Neural progenitor cell (in vitro differentiated cells): ENCODE results near the gene P2RX3. TPM values are rescaled to one million over a fixed set of nuclear protein-coding genes. Genes with fewer than 3 reads are reported as not detected.
"Not testable (repeated sequence)": the region's sequence is repeated elsewhere in the genome, so short reads cannot be mapped to it uniquely, and the experiment has no call there.

ENCODE experiments used
- DNase-seq: peaks from one replicate; pipeline ENCODE4 v3.0.0-alpha.2; 2016; ENCODE audit warnings: low spot score
- H2AFZ ChIP-seq: fragments of 200-600 bp; sonication (generic); replicated peaks from 2 replicates; pipeline ENCODE4 v1.6.1; 2016; ENCODE audit warnings: antibody characterized with exemption
- H3F3A ChIP-seq: fragments of 200-600 bp; sonication (generic); 2 replicates; pipeline ENCODE4 v1.6.1; 2016; ENCODE audit warnings: antibody characterized with exemption, low read depth
- H3K27ac ChIP-seq: fragments of 200-600 bp; sonication (generic); 2 replicates; pipeline ENCODE4 v1.5.1; 2016; ENCODE audit warnings: mild to moderate bottlenecking
- H3K27me3 ChIP-seq: fragments of 200-600 bp; sonication (generic); 2 replicates; pipeline ENCODE4 v1.6.1; 2016; ENCODE audit warnings: mild to moderate bottlenecking, moderate library complexity
- H3K36me3 ChIP-seq: fragments of 200-600 bp; sonication (generic); 2 replicates; pipeline ENCODE4 v1.5.1; 2016
- H3K4me1 ChIP-seq: fragments of 200-600 bp; sonication (generic); 2 replicates; pipeline ENCODE4 v1.6.1; 2016; ENCODE audit warnings: mixed run types
- H3K4me2 ChIP-seq: fragments of 200-600 bp; sonication (generic); 2 replicates; pipeline ENCODE4 v1.6.1; 2016
- H3K4me3 ChIP-seq: fragments of 200-600 bp; sonication (generic); 2 replicates; pipeline ENCODE4 v1.5.1; 2016
- H3K79me2 ChIP-seq: fragments of 200-600 bp; sonication (generic); 2 replicates; pipeline ENCODE4 v1.6.1; 2016; ENCODE audit warnings: low read depth
- H3K9ac ChIP-seq: fragments of 200-600 bp; sonication (generic); 2 replicates; pipeline ENCODE4 v1.6.1; 2016
- H3K9me3 ChIP-seq: fragments of 200-600 bp; sonication (generic); 2 replicates; pipeline ENCODE4 v1.5.1; 2016; ENCODE audit warnings: low read depth
- H4K20me1 ChIP-seq: fragments of 200-600 bp; sonication (generic); 2 replicates; pipeline ENCODE4 v1.6.1; 2016; ENCODE audit warnings: low read depth
- H3K27ac Mint-ChIP-seq: 3 replicates; pipeline ENCODE4 v1.8.0; 2021; ENCODE audit warnings: mixed read lengths
- H3K27me3 Mint-ChIP-seq: 2 replicates; pipeline ENCODE4 v1.8.0; 2022; ENCODE audit warnings: low read depth, mild to moderate bottlenecking, inconsistent platforms, moderate library complexity, mixed read lengths; ENCODE audit not compliant: insufficient read depth
- H3K36me3 Mint-ChIP-seq: 3 replicates; pipeline ENCODE4 v1.8.0; 2021; ENCODE audit warnings: mixed read lengths
- H3K4me1 Mint-ChIP-seq: 3 replicates; pipeline ENCODE4 v1.8.0; 2021; ENCODE audit warnings: mixed read lengths
- H3K4me3 Mint-ChIP-seq: 3 replicates; pipeline ENCODE4 v1.8.0; 2021; ENCODE audit warnings: mild to moderate bottlenecking, moderate library complexity, mixed read lengths
- H3K9me3 Mint-ChIP-seq: 3 replicates; pipeline ENCODE4 v1.8.0; 2020; ENCODE audit warnings: mixed read lengths
- EZH2 ChIP-seq: fragments of 200-600 bp; sonication (generic); IDR thresholded peaks from 2 replicates; pipeline ENCODE4 v1.6.1; 2017; ENCODE audit warnings: antibody characterized with exemption, mild to moderate bottlenecking, moderate library complexity
- EZH2phosphoT487 ChIP-seq: fragments of 200-600 bp; sonication (generic); IDR thresholded peaks from 2 replicates; pipeline ENCODE4 v1.6.1; 2017; ENCODE audit warnings: antibody characterized with exemption
- total RNA-seq: library from RNA; depleted of rRNA; stranded (reverse); fragments of >200 nt; gene quantifications from 2 replicates; pipeline ENCODE4 v1.2.3, GENCODE V29; 2015; ENCODE audit warnings: low replicate concordance
- TF ChIP-seq, protein P1 (sequence below): fragments of 200-600 bp; sonication (generic); IDR thresholded peaks from 2 replicates; pipeline ENCODE4 v1.5.1; 2017; ENCODE audit warnings: antibody characterized with exemption, mild to moderate bottlenecking

Gene P2RX3
- total RNA-seq, 1 donor from 2014 or later, result 2.4 TPM

DNA sequence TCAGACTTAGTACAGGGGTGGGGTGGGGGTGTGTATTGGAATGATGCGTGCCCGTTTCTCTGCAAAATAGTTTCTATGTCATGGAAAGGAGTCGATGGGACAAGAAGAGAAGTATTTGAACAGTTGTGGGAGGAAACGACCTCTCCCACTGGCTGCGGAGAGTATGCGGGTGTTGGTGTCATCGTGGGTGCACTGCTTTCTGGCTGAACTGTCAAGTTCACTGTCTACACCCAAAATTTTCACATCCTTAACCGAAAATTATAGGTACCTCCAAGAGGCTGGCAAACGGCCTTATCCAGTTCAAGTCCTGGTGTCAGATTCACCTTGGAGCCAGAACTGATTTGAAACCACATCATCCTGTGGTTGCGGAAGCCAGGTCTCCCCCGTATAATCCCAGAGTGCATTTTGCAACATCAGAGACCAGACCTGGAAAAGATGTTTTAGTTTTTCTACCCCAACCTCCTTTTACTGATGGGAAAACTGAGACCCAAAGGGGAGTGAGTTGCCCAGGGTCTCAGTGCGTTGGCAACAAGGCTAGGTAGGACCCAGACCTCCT is 2.0 kb upstream of the P2RX3 start:
- no peak overlapping the region for H3K27ac ChIP-seq
- H3K9ac ChIP-seq, result peak overlapping the region; percentile 90
- Mint-ChIP-seq H3K9me3 (no peaks in the 10 kb centered on the region), H3K4me3 (peak overlapping the region; percentile 94), H3K4me1 (peaks cover 45% of the 10 kb centered on the region), H3K27me3 (peaks cover 10% of the 10 kb centered on the region), H3K27ac (peak overlapping the region; percentile 99), H3K36me3 (peaks cover 32% of the 10 kb centered on the region)
- H4K20me1 ChIP-seq, result peaks cover 9% of the 10 kb centered on the region
- no peaks in the 10 kb centered on the region for H3K27me3 ChIP-seq
- H3F3A ChIP-seq, result peaks cover 14% of the 10 kb centered on the region
- H2AFZ ChIP-seq, result peak overlapping the region; percentile 96
- no peaks in the 10 kb centered on the region for H3K9me3 ChIP-seq
- no peak for TF ChIP-seq EZH2
- TF ChIP-seq EZH2phosphoT487, result no peak
- TF ChIP-seq, protein P1, sequence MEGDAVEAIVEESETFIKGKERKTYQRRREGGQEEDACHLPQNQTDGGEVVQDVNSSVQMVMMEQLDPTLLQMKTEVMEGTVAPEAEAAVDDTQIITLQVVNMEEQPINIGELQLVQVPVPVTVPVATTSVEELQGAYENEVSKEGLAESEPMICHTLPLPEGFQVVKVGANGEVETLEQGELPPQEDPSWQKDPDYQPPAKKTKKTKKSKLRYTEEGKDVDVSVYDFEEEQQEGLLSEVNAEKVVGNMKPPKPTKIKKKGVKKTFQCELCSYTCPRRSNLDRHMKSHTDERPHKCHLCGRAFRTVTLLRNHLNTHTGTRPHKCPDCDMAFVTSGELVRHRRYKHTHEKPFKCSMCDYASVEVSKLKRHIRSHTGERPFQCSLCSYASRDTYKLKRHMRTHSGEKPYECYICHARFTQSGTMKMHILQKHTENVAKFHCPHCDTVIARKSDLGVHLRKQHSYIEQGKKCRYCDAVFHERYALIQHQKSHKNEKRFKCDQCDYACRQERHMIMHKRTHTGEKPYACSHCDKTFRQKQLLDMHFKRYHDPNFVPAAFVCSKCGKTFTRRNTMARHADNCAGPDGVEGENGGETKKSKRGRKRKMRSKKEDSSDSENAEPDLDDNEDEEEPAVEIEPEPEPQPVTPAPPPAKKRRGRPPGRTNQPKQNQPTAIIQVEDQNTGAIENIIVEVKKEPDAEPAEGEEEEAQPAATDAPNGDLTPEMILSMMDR, result no peak
- peaks cover 5% of the 10 kb centered on the region for H3K36me3 ChIP-seq
- peak overlapping the region; percentile 90 for H3K4me3 ChIP-seq
- DNase-seq, result no peak
- peaks cover 44% of the 10 kb centered on the region for H3K4me1 ChIP-seq
- H3K4me2 ChIP-seq, result peak overlapping the region; percentile 95
- H3K79me2 ChIP-seq, result peaks cover 39% of the 10 kb centered on the region

DNA sequence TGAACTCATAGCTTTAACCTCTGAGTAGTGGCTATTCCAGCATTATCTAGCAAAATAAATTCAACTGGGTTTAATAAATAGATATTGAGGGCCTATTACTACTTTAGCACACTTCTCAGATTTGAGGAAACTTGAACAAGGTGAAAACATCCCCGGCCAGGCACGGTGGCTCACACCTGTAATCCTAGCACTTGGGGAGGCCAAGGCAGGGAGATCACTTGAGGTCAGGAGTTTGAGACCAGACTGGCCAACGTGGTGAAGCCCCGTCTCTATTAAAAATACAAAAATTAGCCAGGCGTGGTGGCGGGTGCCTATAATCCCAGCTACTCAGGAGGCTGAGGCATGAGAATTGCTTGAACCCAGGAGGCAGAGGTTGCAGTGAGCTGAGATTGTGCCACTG is 1.3 kb upstream of the P2RX3 start:
- H3F3A ChIP-seq, result peaks cover 14% of the 10 kb centered on the region
- H3K27ac Mint-ChIP-seq, result peak overlapping the region; percentile 99
- not testable (repeated sequence) for H3K4me2 ChIP-seq, H3K4me3 ChIP-seq, H2AFZ ChIP-seq, H3K9me3 Mint-ChIP-seq, H3K9ac ChIP-seq, H3K36me3 ChIP-seq, DNase-seq, H3K27ac ChIP-seq, H3K27me3 ChIP-seq, H3K9me3 ChIP-seq, H4K20me1 ChIP-seq
- H3K4me3 Mint-ChIP-seq, result peak overlapping the region; percentile 94
- H3K79me2 ChIP-seq, result peaks cover 39% of the 10 kb centered on the region
- H3K4me1 Mint-ChIP-seq, result peaks cover 47% of the 10 kb centered on the region
- peaks cover 44% of the 10 kb centered on the region for H3K4me1 ChIP-seq
- H3K27me3 Mint-ChIP-seq, result peaks cover 12% of the 10 kb centered on the region
- H3K36me3 Mint-ChIP-seq, result peaks cover 26% of the 10 kb centered on the region

DNA sequence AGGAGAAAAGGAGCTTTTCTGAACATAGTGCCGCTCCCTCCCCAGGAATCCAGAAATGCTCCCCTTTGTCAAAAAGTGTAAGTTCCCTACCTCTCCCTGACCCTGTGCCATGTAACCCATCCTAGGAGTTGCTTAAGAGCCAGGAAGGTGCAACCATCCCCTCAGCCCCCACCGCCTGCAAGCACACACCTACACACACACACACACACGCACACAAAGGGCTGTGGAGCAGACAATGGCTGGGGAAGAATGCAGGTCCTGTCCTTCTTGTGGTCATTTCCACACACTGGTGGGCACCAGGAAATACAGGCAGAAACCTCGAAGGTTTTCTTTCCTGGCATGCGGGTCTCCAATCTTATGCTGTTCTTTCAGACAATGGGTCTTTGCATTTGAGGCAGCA is 1.2 kb downstream of the P2RX3 start:
- Histone ChIP-seq H4K20me1 (peaks cover 9% of the 10 kb centered on the region), H3K36me3 (peaks cover 4% of the 10 kb centered on the region), H3K27me3 (no peaks in the 10 kb centered on the region), H3F3A (peaks cover 31% of the 10 kb centered on the region), H3K9ac (no peak overlapping the region), H2AFZ (peak overlapping the region; percentile 91), H3K9me3 (no peaks in the 10 kb centered on the region), H3K27ac (no peak overlapping the region), H3K4me3 (no peak overlapping the region), H3K4me1 (peaks cover 55% of the 10 kb centered on the region), H3K4me2 (no peak overlapping the region), H3K79me2 (peaks cover 16% of the 10 kb centered on the region)
- Mint-ChIP-seq H3K36me3 (peaks cover 5% of the 10 kb centered on the region), H3K27ac (no peak overlapping the region), H3K27me3 (peaks cover 12% of the 10 kb centered on the region), H3K9me3 (no peaks in the 10 kb centered on the region), H3K4me3 (no peak overlapping the region), H3K4me1 (peaks cover 53% of the 10 kb centered on the region)
- no peak for DNase-seq
- TF ChIP-seq, protein P1, result no peak
- no peak for TF ChIP-seq EZH2phosphoT487

- peaks cover 46% of the 10 kb centered on the region for H3K4me1 Mint-ChIP-seq
- H3K27ac Mint-ChIP-seq, result peak overlapping the region; percentile 24
- Histone ChIP-seq H3K79me2 (peaks cover 8% of the 10 kb centered on the region), H3K9ac (no peak overlapping the region), H3K9me3 (no peaks in the 10 kb centered on the region), H3K4me3 (no peak overlapping the region), H2AFZ (peak overlapping the region; percentile 46), H3K36me3 (no peaks in the 10 kb centered on the region), H3K27me3 (no peaks in the 10 kb centered on the region), H3F3A (peaks cover 31% of the 10 kb centered on the region), H3K27ac (no peak overlapping the region), H3K4me1 (peaks cover 48% of the 10 kb centered on the region), H3K4me2 (no peak overlapping the region), H4K20me1 (peaks cover under 1% of the 10 kb centered on the region)
- TF ChIP-seq, protein P1, result peak; percentile 59
- no peak for TF ChIP-seq EZH2
- TF ChIP-seq EZH2phosphoT487, result no peak
- H3K4me3 Mint-ChIP-seq, result no peak overlapping the region
- peaks cover 13% of the 10 kb centered on the region for H3K27me3 Mint-ChIP-seq
- no peaks in the 10 kb centered on the region for H3K9me3 Mint-ChIP-seq
- H3K36me3 Mint-ChIP-seq, result no peaks in the 10 kb centered on the region
- DNase-seq, result peak; percentile 65
Measured at GRCh38 chr11:57340039-57340615, 2.0 kb downstream of the P2RX3 start.
